GM12878 (cell line): ENCODE results near the gene ARHGEF25. TPM values are rescaled to one million over a fixed set of nuclear protein-coding genes. Genes with fewer than 3 reads are reported as not detected.
A peak's percentile ranks its signal among the peaks of the same experiment; 100 is the strongest.

Source experiments
- ATAC-seq: fragments of 200-7000 bp; cut with Tn5 transposase; 3 replicates; pipeline ENCODE4 v1.9.1; 2020; ENCODE audit warnings: mild to moderate bottlenecking, moderate library complexity
- BruUV-seq: library from RNA; stranded (reverse); fragments of 400-500 nt; replicated peaks from 2 replicates; lab custom pipeline; 2021; lab: Mats Ljungman, UMichigan
- CTCF ChIA-PET: fragments of 300-600 bp; sonication (Branson Sonifier 250); formaldehyde crosslinking; extraction: SDS; loops from one replicate; lab custom pipeline; 2021; ENCODE audit warnings: inconsistent platforms; lab: Yijun Ruan, JAX
- POLR2A ChIA-PET: fragments of 350-600 bp; formaldehyde crosslinking; extraction: SDS; loops from one replicate; lab custom pipeline; 2021; ENCODE audit warnings: inconsistent platforms; lab: Charles Lee
- RAD21 ChIA-PET: fragments of 300-600 bp; sonication (Branson Sonifier 250); formaldehyde crosslinking; loops from one replicate; lab custom pipeline; 2023; ENCODE audit warnings: antibody characterized with exemption; ENCODE audit not compliant: unreplicated experiment; lab: Charles Lee
- SMC1A ChIA-PET: fragments of 300-600 bp; sonication (Branson Sonifier 250); formaldehyde crosslinking; loops from one replicate; lab custom pipeline; 2023; ENCODE audit not compliant: unreplicated experiment, uncharacterized antibody; lab: Charles Lee
- DNase-seq: peaks from one replicate; pipeline ENCODE4 v3.0.0-alpha.2; 2011; ENCODE audit warnings: low read depth, low spot score
- FAIRE-seq: peaks from 3 replicates; lab custom pipeline; 2011; peaks lifted over from hg19 to GRCh38; lab: Jason Lieb, UNC
- H2AFZ ChIP-seq: 2 replicates; pipeline ENCODE4 v1.6.0; 2011; ENCODE audit warnings: low read depth, low read length, control low read depth; ENCODE audit not compliant: control insufficient read depth
- H3K27ac ChIP-seq: 2 replicates; pipeline ENCODE4 v1.5.1; 2011; ENCODE audit warnings: control low read depth; ENCODE audit not compliant: control insufficient read depth, insufficient read depth
- H3K27me3 ChIP-seq, 2 experiments: replicated peaks in 1 of 2; 2 replicates each; pipeline versions ENCODE4 v1.6.0 to v1.6.1; 2011; ENCODE audit warnings: low read length in 1 of 2; ENCODE audit not compliant: control insufficient read depth in 2 of 2, insufficient read depth in 2 of 2
- H3K36me3 ChIP-seq, 2 experiments: 2 replicates each; pipeline ENCODE4 v1.5.1; 2011; ENCODE audit warnings: low read length in 1 of 2; ENCODE audit not compliant: control insufficient read depth in 2 of 2, insufficient read depth in 2 of 2
- H3K4me1 ChIP-seq: 2 replicates; pipeline ENCODE4 v1.6.1; 2011; ENCODE audit warnings: mild to moderate bottlenecking, low read length, moderate library complexity, mixed read lengths; ENCODE audit not compliant: control insufficient read depth, insufficient read depth
- H3K4me2 ChIP-seq: 2 replicates; pipeline ENCODE4 v1.6.0; 2011; ENCODE audit warnings: control low read depth; ENCODE audit not compliant: control insufficient read depth, insufficient read depth
- H3K4me3 ChIP-seq: fragments of 200-600 bp; sonication (generic); 2 replicates; pipeline ENCODE4 v1.5.1; 2016
- H3K79me2 ChIP-seq: 2 replicates; pipeline ENCODE4 v1.6.0; 2011; ENCODE audit warnings: low read length; ENCODE audit not compliant: control insufficient read depth, insufficient read depth
- H3K9ac ChIP-seq: 2 replicates; pipeline ENCODE4 v1.8.0; 2011; ENCODE audit warnings: low read length, control low read depth, mixed read lengths; ENCODE audit not compliant: control insufficient read depth, insufficient read depth
- H3K9me3 ChIP-seq: replicated peaks from 3 replicates; pipeline ENCODE4 v1.5.1; 2011; ENCODE audit warnings: mild to moderate bottlenecking, low read length; ENCODE audit not compliant: control insufficient read depth, insufficient read depth
- H4K20me1 ChIP-seq: 2 replicates; pipeline ENCODE4 v1.6.0; 2011; ENCODE audit not compliant: control insufficient read depth, insufficient read depth
- IKZF1 ChIP-seq: fragments of 450-650 bp; conservative IDR thresholded peaks from 2 replicates; pipeline ENCODE4 v1.6.1; 2017; ENCODE audit warnings: antibody characterized with exemption, mild to moderate bottlenecking
- JUNB ChIP-seq: IDR thresholded peaks from 2 replicates; pipeline ENCODE4 v1.6.1; 2016; ENCODE audit warnings: antibody characterized with exemption, mild to moderate bottlenecking
- MTA3 ChIP-seq: IDR thresholded peaks from 2 replicates; pipeline ENCODE4 v1.6.1; 2012; ENCODE audit warnings: low read length, inconsistent platforms, borderline replicate concordance
- MXI1 ChIP-seq: fragments of 150-350 bp; IDR thresholded peaks from 2 replicates; pipeline ENCODE4 v1.6.1; 2011; ENCODE audit warnings: low read depth, mild to moderate bottlenecking, inconsistent platforms, low read length, improper control_type of control experiment
- NFXL1 ChIP-seq: fragments of 450-650 bp; IDR thresholded peaks from 2 replicates; pipeline ENCODE4 v1.6.1; 2017; ENCODE audit warnings: antibody characterized with exemption, mild to moderate bottlenecking, borderline replicate concordance
- NR2F1 ChIP-seq: fragments of 450-650 bp; conservative IDR thresholded peaks from 2 replicates; pipeline ENCODE4 v1.6.1; 2017; ENCODE audit warnings: mild to moderate bottlenecking
- POLR2AphosphoS2 ChIP-seq: IDR thresholded peaks from 2 replicates; pipeline ENCODE4 v1.6.1; 2011; ENCODE audit warnings: low read depth, mild to moderate bottlenecking, low read length, improper control_type of control experiment, moderate library complexity
- RAD21 ChIP-seq: IDR thresholded peaks from 2 replicates; pipeline ENCODE4 v1.6.1; 2011; ENCODE audit warnings: mild to moderate bottlenecking, low read depth, low read length, moderate library complexity; ENCODE audit not compliant: insufficient read depth
- RELA ChIP-seq: fragments of 450-650 bp; IDR thresholded peaks from 2 replicates; pipeline ENCODE4 v1.8.0; 2014; ENCODE audit warnings: borderline replicate concordance; ENCODE audit not compliant: partially characterized antibody
- SMC3 ChIP-seq: IDR thresholded peaks from 2 replicates; pipeline ENCODE4 v1.6.1; 2011; ENCODE audit warnings: low read length, improper control_type of control experiment, borderline replicate concordance
- SUZ12 ChIP-seq: fragments of 200-600 bp; sonication (generic); IDR thresholded peaks from one replicate; pipeline ENCODE4 v1.6.1; 2018; ENCODE audit warnings: antibody characterized with exemption, mild to moderate bottlenecking; ENCODE audit not compliant: unreplicated experiment
- YY1 ChIP-seq: IDR thresholded peaks from 2 replicates; pipeline ENCODE4 v1.6.1; 2011; ENCODE audit warnings: low read depth, mild to moderate bottlenecking, low read length
- ZZZ3 ChIP-seq: IDR thresholded peaks from 2 replicates; pipeline ENCODE4 v1.6.1; 2011; ENCODE audit warnings: low read depth; ENCODE audit not compliant: control insufficient read depth, insufficient read length
- WGBS: methylation state at CpG from one replicate; pipeline ENCODE4 v1.1.6; 2016; ENCODE audit warnings: low lambda C conversion rate; ENCODE audit not compliant: insufficient replicate concordance, insufficient coverage; ENCODE audit errors: missing lambda C conversion rate; 5-methylcytosine and 5-hydroxymethylcytosine counted together
- in situ Hi-C: fragments of 300-500 bp; cut with MboI; formaldehyde crosslinking; loops from 9 replicates; pipeline ENCODE4 v1.14.3; 2018; ENCODE audit warnings: mixed read lengths
- intact Hi-C: fragments of 100-400 bp; cut with micrococcal nuclease; formaldehyde crosslinking; loops from one replicate; pipeline ENCODE4 v1.14.2; 2022; ENCODE audit not compliant: unreplicated experiment
- polyA plus RNA-seq, 11 experiments: library from polyadenylated mRNA; depleted of rRNA in 4 of 11; unstranded in 6 of 11; stranded (reverse) in 5 of 11; fragments of >200 nt; fragmentation: Nextera tagmentation in 4 of 11; fragmentation: Illumina TruSeq in 1 of 11; extraction: Ambion mirVana in 4 of 11; extraction: Trizol in 1 of 11; gene quantifications; 1 replicate in 1 of 11; 2 replicates in 10 of 11; pipeline versions ENCODE4 v1.2.1 to v1.2.3, GENCODE V29; 2011 to 2016; ENCODE audit warnings: inconsistent platforms in 2 of 11, missing spikeins in 2 of 11, low read depth in 1 of 11
- total RNA-seq, 4 experiments: library from RNA; depleted of rRNA in 3 of 4; stranded (reverse); fragments of >200 nt in 3 of 4; fragmentation: Illumina TruSeq in 1 of 4; extraction: Trizol in 1 of 4; gene quantifications; 2 replicates each; pipeline versions ENCODE4 v1.2.1 to v1.2.3, GENCODE V29; 2013 to 2021
- TF ChIP-seq, protein P1 (sequence below): IDR thresholded peaks from 2 replicates; pipeline ENCODE4 v1.6.1; 2012; ENCODE audit warnings: improper control_type of control experiment, low read depth, low read length; ENCODE audit not compliant: insufficient replicate concordance
- TF ChIP-seq, protein P2 (sequence below), 3 experiments: IDR thresholded peaks in 2 of 3; conservative IDR thresholded peaks in 1 of 3; 2 replicates each; pipeline ENCODE4 v1.5.1; 2011; ENCODE audit warnings: low read depth in 3 of 3, low read length in 3 of 3, mild to moderate bottlenecking in 3 of 3, control low read depth in 2 of 3, moderate library complexity in 2 of 3, inconsistent platforms in 1 of 3, mixed read lengths in 1 of 3; ENCODE audit not compliant: control insufficient read depth in 2 of 3, insufficient read depth in 1 of 3; ENCODE audit errors: extremely low read depth in 1 of 3

Gene ARHGEF25
- total and polyA plus RNA-seq, 10 of the 15 experiments (the other 5 are each of a cell fraction or from before 2014, with no cell fraction given): 0.08 to 4.5 (median 1.2) TPM; not detected in 3

DNA sequence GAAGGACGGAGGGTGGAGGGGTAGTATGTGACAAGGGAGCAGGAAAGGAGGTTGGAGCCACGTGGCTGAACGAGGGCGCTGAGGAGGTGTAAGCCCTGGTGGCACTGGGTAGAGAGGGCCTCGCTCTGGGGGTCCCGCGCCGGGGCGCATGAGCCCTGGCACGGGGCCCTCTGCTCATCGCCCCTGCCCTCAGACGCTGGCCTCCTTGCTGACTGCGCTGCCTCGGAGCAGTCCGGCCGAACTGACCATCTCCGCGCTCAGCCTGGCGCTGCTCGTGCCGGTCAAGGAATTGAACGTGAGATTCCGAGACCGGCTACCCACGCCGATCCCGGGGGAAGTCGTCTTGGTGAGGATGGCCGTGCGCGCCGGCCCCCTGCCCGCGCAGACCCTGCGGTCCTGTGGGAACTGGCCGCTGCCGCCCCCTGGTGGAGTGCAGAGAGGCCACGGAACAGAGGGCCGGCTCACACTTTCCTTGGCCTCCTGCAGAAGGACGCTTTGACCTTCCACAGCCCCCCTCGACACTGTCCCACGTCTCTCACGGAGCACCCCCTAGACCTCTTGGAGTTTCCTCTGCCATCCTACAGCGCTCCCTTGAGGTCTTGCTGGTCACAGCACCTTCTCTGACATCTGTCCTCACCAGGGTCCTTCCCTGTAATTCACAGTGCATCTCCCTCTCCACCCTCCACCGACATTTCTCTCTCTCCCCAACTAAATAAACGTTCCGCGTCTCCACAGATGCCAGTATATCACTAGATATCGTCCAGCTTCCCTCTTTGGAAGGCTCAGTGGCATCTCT lies 10.5 kb downstream of the ARHGEF25 start:
- BruUV-seq: no TSS peak
- ATAC-seq (peak; percentile 92), DNase-seq (no peak), FAIRE-seq (peak; percentile 62)
- H3K9me3 ChIP-seq: no peaks in the 10 kb centered on the region
- H3K27me3 ChIP-seq: peaks cover 28 to 31% of the 10 kb centered on the region in 2 experiments; a peak in 3 of 4 replicates
- in situ Hi-C loops: no loop called here
- 0 out of 2 replicates have a peak overlapping the region, but pooled peaks have one; percentile 16 for H3K4me3 ChIP-seq
- H3K4me1 ChIP-seq: peaks cover 6% of the 10 kb centered on the region
- 9% methylated on average over 49 of the region's 49 CpGs for WGBS
- intact Hi-C loops: loop anchor here (1.0 to 5.0 kb wide), 2 partner anchors 38 to 164 kb away; partner anchors contain the start of genes GLI1 and INHBE
- ChIA-PET POLR2A (interaction anchor here (1.2 kb wide), 1 partner anchor 10 kb away, joined by 3 read pairs; the partner anchor contains the start of gene ARHGEF25), RAD21 (interaction anchor here (1.1 to 2.9 kb wide), 4 partner anchors 36 to 163 kb away, joined by 3 to 28 read pairs (median 8); no protein-coding TSS in a partner anchor), CTCF (interaction anchor here (0.9 to 7.8 kb wide), 8 partner anchors 7 to 97 kb away, joined by 3 to 119 read pairs (median 6); no protein-coding TSS in a partner anchor), SMC1A (interaction anchor here (0.9 to 1.9 kb wide), 12 partner anchors 7 to 163 kb away, joined by 3 to 16 read pairs (median 4); partner anchors contain the start of gene PIP4K2C)
- no peaks in the 10 kb centered on the region for H3K36me3 ChIP-seq
- H3K79me2 ChIP-seq: no peaks in the 10 kb centered on the region
- no peak overlapping the region for H3K9ac ChIP-seq
- no peak overlapping the region for H3K27ac ChIP-seq
- peak overlapping the region; percentile 39; the same call in 1 of the 2 replicates for H2AFZ ChIP-seq
- peak overlapping the region; percentile 80 for H3K4me2 ChIP-seq
- H4K20me1 ChIP-seq: no peaks in the 10 kb centered on the region
- TF ChIP-seq IKZF1: 0 out of 2 replicates have a peak, but pooled peaks have one; percentile 37
- no peak for TF ChIP-seq NFXL1
- TF ChIP-seq YY1: peak; percentile 45; the same call in 1 of the 2 replicates
- TF ChIP-seq, protein P1, sequence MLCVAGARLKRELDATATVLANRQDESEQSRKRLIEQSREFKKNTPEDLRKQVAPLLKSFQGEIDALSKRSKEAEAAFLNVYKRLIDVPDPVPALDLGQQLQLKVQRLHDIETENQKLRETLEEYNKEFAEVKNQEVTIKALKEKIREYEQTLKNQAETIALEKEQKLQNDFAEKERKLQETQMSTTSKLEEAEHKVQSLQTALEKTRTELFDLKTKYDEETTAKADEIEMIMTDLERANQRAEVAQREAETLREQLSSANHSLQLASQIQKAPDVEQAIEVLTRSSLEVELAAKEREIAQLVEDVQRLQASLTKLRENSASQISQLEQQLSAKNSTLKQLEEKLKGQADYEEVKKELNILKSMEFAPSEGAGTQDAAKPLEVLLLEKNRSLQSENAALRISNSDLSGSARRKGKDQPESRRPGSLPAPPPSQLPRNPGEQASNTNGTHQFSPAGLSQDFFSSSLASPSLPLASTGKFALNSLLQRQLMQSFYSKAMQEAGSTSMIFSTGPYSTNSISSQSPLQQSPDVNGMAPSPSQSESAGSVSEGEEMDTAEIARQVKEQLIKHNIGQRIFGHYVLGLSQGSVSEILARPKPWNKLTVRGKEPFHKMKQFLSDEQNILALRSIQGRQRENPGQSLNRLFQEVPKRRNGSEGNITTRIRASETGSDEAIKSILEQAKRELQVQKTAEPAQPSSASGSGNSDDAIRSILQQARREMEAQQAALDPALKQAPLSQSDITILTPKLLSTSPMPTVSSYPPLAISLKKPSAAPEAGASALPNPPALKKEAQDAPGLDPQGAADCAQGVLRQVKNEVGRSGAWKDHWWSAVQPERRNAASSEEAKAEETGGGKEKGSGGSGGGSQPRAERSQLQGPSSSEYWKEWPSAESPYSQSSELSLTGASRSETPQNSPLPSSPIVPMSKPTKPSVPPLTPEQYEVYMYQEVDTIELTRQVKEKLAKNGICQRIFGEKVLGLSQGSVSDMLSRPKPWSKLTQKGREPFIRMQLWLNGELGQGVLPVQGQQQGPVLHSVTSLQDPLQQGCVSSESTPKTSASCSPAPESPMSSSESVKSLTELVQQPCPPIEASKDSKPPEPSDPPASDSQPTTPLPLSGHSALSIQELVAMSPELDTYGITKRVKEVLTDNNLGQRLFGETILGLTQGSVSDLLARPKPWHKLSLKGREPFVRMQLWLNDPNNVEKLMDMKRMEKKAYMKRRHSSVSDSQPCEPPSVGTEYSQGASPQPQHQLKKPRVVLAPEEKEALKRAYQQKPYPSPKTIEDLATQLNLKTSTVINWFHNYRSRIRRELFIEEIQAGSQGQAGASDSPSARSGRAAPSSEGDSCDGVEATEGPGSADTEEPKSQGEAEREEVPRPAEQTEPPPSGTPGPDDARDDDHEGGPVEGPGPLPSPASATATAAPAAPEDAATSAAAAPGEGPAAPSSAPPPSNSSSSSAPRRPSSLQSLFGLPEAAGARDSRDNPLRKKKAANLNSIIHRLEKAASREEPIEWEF: no peak
- TF ChIP-seq, protein P2, sequence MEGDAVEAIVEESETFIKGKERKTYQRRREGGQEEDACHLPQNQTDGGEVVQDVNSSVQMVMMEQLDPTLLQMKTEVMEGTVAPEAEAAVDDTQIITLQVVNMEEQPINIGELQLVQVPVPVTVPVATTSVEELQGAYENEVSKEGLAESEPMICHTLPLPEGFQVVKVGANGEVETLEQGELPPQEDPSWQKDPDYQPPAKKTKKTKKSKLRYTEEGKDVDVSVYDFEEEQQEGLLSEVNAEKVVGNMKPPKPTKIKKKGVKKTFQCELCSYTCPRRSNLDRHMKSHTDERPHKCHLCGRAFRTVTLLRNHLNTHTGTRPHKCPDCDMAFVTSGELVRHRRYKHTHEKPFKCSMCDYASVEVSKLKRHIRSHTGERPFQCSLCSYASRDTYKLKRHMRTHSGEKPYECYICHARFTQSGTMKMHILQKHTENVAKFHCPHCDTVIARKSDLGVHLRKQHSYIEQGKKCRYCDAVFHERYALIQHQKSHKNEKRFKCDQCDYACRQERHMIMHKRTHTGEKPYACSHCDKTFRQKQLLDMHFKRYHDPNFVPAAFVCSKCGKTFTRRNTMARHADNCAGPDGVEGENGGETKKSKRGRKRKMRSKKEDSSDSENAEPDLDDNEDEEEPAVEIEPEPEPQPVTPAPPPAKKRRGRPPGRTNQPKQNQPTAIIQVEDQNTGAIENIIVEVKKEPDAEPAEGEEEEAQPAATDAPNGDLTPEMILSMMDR (IDR thresholded peaks at IDR 0.05 in 2 of 3, conservative IDR thresholded peaks at IDR 0.05 in 1 of 3; ENCODE audit: control insufficient read depth in 2 of 3, extremely low read depth in 1 of 3, insufficient read depth in 1 of 3, low read depth in 3 of 3, low read length in 3 of 3): peak; percentile 80 to 90 (median 80)
- peak; percentile 8 for TF ChIP-seq SUZ12
- 0 out of 2 replicates have a peak, but pooled peaks have one; percentile 20 for TF ChIP-seq NR2F1
- TF ChIP-seq ZZZ3: no peak
- no peak for TF ChIP-seq POLR2AphosphoS2
- TF ChIP-seq MTA3: no peak
- peak; percentile 58 for TF ChIP-seq RAD21
- peak; percentile 85 for TF ChIP-seq SMC3
- no peak for TF ChIP-seq RELA
- TF ChIP-seq MXI1: no peak
- no peak for TF ChIP-seq JUNB
